OCI-LY1 (cell line): ENCODE data around the gene SHCBP1.

Experiments used
- H2AFZ ChIP-seq: fragments of 200-600 bp; sonication (generic), shearing (Covaris generic); 2 replicates; pipeline ENCODE4 v1.6.0; 2014; ENCODE audit warnings: antibody characterized with exemption, mild to moderate bottlenecking, low read length
- H3F3A ChIP-seq: fragments of 200-600 bp; sonication (generic), shearing (Covaris generic); 2 replicates; pipeline ENCODE4 v1.6.0; 2014; ENCODE audit warnings: mild to moderate bottlenecking, antibody characterized with exemption, low read length, moderate library complexity; ENCODE audit not compliant: insufficient read depth
- H3K27ac ChIP-seq: fragments of 200-600 bp; sonication (generic); 2 replicates; pipeline ENCODE4 v1.5.1; 2014; ENCODE audit warnings: low read length, mixed run types, mild to moderate bottlenecking, low read depth; ENCODE audit not compliant: poor library complexity, severe bottlenecking
- H3K27me3 ChIP-seq: fragments of 200-600 bp; sonication (generic); 2 replicates; pipeline ENCODE4 v1.6.0; 2014; ENCODE audit warnings: antibody characterized with exemption, mild to moderate bottlenecking, low read length, moderate library complexity; ENCODE audit not compliant: insufficient read depth
- H3K36me3 ChIP-seq: fragments of 200-600 bp; sonication (generic); 2 replicates; pipeline ENCODE4 v1.6.1; 2014; ENCODE audit warnings: mild to moderate bottlenecking, antibody characterized with exemption, low read length, moderate library complexity, mixed read lengths; ENCODE audit not compliant: insufficient read depth
- H3K4me1 ChIP-seq: fragments of 200-600 bp; sonication (generic); 2 replicates; pipeline ENCODE4 v1.5.1; 2014; ENCODE audit warnings: mild to moderate bottlenecking, low read length, moderate library complexity; ENCODE audit not compliant: insufficient read depth, severe bottlenecking
- H3K4me2 ChIP-seq: fragments of 200-600 bp; sonication (generic), shearing (Covaris generic); 2 replicates; pipeline ENCODE4 v1.6.1; 2014; ENCODE audit warnings: low read length
- H3K4me3 ChIP-seq: fragments of 200-600 bp; sonication (generic); 2 replicates; pipeline ENCODE4 v1.5.1; 2014; ENCODE audit warnings: low read length, low read depth, mild to moderate bottlenecking, mixed read lengths; ENCODE audit not compliant: poor library complexity, severe bottlenecking
- H3K79me2 ChIP-seq: fragments of 200-600 bp; shearing (Covaris generic); 2 replicates; pipeline ENCODE4 v1.6.1; 2016; ENCODE audit warnings: mixed run types, low read length, mixed read lengths; ENCODE audit not compliant: insufficient read depth
- H3K9ac ChIP-seq: fragments of 200-600 bp; sonication (generic), shearing (Covaris generic); 2 replicates; pipeline ENCODE4 v1.6.1; 2014; ENCODE audit warnings: mild to moderate bottlenecking, low read length, mixed read lengths
- H3K9me2 ChIP-seq: fragments of 200-600 bp; sonication (generic), shearing (Covaris generic); 2 replicates; pipeline ENCODE4 v1.6.1; 2014; ENCODE audit warnings: low read depth, mild to moderate bottlenecking, low read length, mixed read lengths
- H3K9me3 ChIP-seq: fragments of 200-600 bp; shearing (Covaris generic); 2 replicates; pipeline ENCODE4 v1.6.1; 2014; ENCODE audit warnings: low read length, mixed read lengths
- H4K20me1 ChIP-seq: fragments of 200-600 bp; sonication (generic), shearing (Covaris generic); 2 replicates; pipeline ENCODE4 v1.6.0; 2016; ENCODE audit warnings: mild to moderate bottlenecking, low read length; ENCODE audit not compliant: insufficient read depth
- EZH2 ChIP-seq: fragments of 200-600 bp; sonication (generic), shearing (Covaris generic); IDR thresholded peaks from 2 replicates; pipeline ENCODE4 v1.8.0; 2017; ENCODE audit warnings: borderline replicate concordance, mixed run types, mild to moderate bottlenecking, antibody characterized with exemption, low read length, moderate library complexity, mixed read lengths
- TF ChIP-seq, protein P1 (sequence below): fragments of 200-600 bp; sonication (generic), shearing (Covaris generic); IDR thresholded peaks from 2 replicates; pipeline ENCODE4 v1.5.1; 2017; ENCODE audit warnings: mild to moderate bottlenecking, antibody characterized with exemption, low read length, moderate library complexity, mixed read lengths

SHCBP1 gene

DNA sequence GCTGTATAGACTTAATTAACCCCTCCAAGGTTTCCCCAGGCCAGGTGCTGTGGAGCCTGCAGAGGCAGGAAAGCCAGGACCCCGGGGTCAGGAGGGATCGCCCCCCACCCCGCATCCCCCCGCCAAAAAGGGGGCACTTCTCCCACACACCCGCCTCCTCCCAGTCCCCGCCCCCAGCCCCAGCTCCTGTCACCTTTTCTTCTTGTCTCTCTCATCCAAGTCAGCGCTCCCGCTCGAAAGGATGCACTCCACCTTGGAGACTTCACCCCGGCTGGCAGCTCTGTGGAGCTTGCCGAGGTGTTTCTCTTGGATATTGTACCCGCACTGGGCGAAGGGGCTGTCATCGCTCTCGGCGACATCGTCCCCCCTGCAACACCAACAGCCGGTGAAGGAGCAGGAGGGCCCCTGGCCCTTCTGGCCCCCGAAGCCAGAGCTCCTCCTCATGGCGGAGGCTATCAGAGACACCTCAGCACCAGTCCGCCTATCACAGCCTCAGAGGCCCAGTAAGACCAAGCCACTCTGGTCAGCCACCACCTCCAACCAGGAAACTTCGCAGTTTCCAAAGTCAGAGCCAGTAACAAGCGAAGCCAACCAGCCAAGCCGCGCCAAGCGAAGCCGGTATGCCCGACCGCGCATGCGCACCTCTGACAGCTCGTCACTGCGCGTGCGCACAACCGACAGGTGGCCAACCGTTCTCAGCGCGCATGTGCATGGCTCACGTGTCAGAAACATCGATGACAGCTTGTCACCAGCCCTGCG lies 52.5 kb downstream of the SHCBP1 start:
- H3K9ac ChIP-seq = no peak overlapping the region
- H3K9me3 ChIP-seq = no peaks in the 10 kb centered on the region

DNA sequence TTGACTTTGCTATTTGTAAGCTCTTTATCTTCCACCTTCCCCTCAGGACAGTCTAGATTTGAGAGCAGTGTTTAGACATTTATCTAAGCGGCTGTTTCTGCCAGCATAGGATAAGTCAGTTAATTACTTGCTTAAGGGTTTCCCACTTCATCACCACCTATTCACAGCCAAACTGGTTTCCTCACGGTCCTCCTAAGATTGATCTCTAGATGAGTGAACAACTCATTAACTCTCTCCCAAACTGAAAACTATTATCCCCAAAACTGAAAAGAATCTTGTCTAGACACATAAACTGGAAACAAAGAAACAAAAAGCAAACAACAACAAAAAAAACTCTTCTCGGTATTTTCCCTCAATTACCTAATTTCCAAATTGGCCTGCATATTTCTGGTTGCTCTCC lies 58.2 kb downstream of the SHCBP1 start:
- Histone ChIP-seq H3K27ac (no peak overlapping the region), H3K36me3 (no peaks in the 10 kb centered on the region), H3K9ac (no peak overlapping the region), H3K4me1 (no peaks in the 10 kb centered on the region), H3K4me3 (no peak overlapping the region), H3K9me2 (no peaks in the 10 kb centered on the region), H3F3A (no peaks in the 10 kb centered on the region), H3K79me2 (no peaks in the 10 kb centered on the region), H3K27me3 (no peaks in the 10 kb centered on the region), H3K4me2 (no peak overlapping the region), H4K20me1 (no peaks in the 10 kb centered on the region), H2AFZ (no peak overlapping the region), H3K9me3 (no peaks in the 10 kb centered on the region)
- TF ChIP-seq, protein P1, sequence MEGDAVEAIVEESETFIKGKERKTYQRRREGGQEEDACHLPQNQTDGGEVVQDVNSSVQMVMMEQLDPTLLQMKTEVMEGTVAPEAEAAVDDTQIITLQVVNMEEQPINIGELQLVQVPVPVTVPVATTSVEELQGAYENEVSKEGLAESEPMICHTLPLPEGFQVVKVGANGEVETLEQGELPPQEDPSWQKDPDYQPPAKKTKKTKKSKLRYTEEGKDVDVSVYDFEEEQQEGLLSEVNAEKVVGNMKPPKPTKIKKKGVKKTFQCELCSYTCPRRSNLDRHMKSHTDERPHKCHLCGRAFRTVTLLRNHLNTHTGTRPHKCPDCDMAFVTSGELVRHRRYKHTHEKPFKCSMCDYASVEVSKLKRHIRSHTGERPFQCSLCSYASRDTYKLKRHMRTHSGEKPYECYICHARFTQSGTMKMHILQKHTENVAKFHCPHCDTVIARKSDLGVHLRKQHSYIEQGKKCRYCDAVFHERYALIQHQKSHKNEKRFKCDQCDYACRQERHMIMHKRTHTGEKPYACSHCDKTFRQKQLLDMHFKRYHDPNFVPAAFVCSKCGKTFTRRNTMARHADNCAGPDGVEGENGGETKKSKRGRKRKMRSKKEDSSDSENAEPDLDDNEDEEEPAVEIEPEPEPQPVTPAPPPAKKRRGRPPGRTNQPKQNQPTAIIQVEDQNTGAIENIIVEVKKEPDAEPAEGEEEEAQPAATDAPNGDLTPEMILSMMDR = no peak
- no peak for TF ChIP-seq EZH2

More for the DNA sequence above, 52.5 kb downstream of the SHCBP1 start:
- no peak overlapping the region for H2AFZ ChIP-seq
- no peak overlapping the region for H3K4me2 ChIP-seq
- no peak overlapping the region for H3K4me3 ChIP-seq
- no peaks in the 10 kb centered on the region for H3K27me3 ChIP-seq
- H3K27ac ChIP-seq = no peak overlapping the region
- H3K36me3 ChIP-seq = no peaks in the 10 kb centered on the region
- no peaks in the 10 kb centered on the region for H3K79me2 ChIP-seq
- TF ChIP-seq, protein P1 = no peak
- TF ChIP-seq EZH2 = no peak
- H3K9me2 ChIP-seq = no peaks in the 10 kb centered on the region
- no peaks in the 10 kb centered on the region for H4K20me1 ChIP-seq
- H3F3A ChIP-seq = no peaks in the 10 kb centered on the region
- H3K4me1 ChIP-seq = no peaks in the 10 kb centered on the region

DNA sequence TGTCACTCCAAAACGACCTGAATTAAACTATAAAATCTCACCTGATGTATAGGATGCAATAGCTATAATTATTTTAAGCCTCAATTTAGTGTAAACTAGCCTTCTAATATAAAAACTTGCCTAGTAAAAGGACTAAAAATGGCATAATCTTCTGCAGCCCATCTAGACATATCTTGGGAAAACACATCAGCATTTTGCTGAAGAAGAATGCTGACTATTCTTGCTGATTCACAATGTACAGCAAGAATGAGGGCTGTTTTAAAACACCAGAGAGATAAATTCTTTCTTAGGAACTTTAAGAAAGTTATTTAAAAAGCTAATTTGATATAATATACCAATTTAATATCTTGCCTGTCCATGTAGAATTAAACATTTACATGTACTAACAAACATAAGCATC lies 63.2 kb downstream of the SHCBP1 start:
- Histone ChIP-seq H2AFZ (no peak overlapping the region), H3K79me2 (no peaks in the 10 kb centered on the region), H3K4me2 (no peak overlapping the region), H3K9ac (no peak overlapping the region), H3K4me3 (no peak overlapping the region), H3K27me3 (no peaks in the 10 kb centered on the region), H3F3A (no peaks in the 10 kb centered on the region), H3K27ac (no peak overlapping the region), H3K36me3 (no peaks in the 10 kb centered on the region), H3K9me2 (no peaks in the 10 kb centered on the region), H3K9me3 (no peaks in the 10 kb centered on the region), H4K20me1 (no peaks in the 10 kb centered on the region), H3K4me1 (peaks cover 3% of the 10 kb centered on the region)
- TF ChIP-seq, protein P1 = no peak
- no peak for TF ChIP-seq EZH2
